Neural cell (in vitro differentiated cells): ENCODE data around the gene CEP57.
"Not testable (repeated sequence)": the region's sequence is repeated elsewhere in the genome, so short reads cannot be mapped to it uniquely, and the experiment has no call there.

Experiments used
- EP300 ChIP-seq: fragments of 450-650 bp; conservative IDR thresholded peaks from 2 replicates; pipeline ENCODE4 v1.6.1; 2014; ENCODE audit warnings: antibody characterized with exemption, mild to moderate bottlenecking, moderate library complexity; ENCODE audit not compliant: poor library complexity, severe bottlenecking
- MXI1 ChIP-seq: fragments of 450-650 bp; conservative IDR thresholded peaks from 2 replicates; pipeline ENCODE4 v1.6.1; 2014; ENCODE audit warnings: antibody characterized with exemption, mild to moderate bottlenecking; ENCODE audit not compliant: poor library complexity, severe bottlenecking
- RAD21 ChIP-seq: fragments of 450-650 bp; conservative IDR thresholded peaks from 2 replicates; pipeline ENCODE4 v1.6.1; 2014; ENCODE audit warnings: antibody characterized with exemption, mild to moderate bottlenecking, moderate library complexity
- SMC3 ChIP-seq: fragments of 450-650 bp; conservative IDR thresholded peaks from 2 replicates; pipeline ENCODE4 v1.6.1; 2014; ENCODE audit warnings: antibody characterized with exemption, mild to moderate bottlenecking, moderate library complexity; ENCODE audit not compliant: poor library complexity
- TAF1 ChIP-seq: IDR thresholded peaks from 2 replicates; pipeline ENCODE4 v1.6.1; 2012; ENCODE audit warnings: low read depth
- TF ChIP-seq, protein P1 (sequence below): fragments of 450-650 bp; IDR thresholded peaks from 2 replicates; pipeline ENCODE4 v1.5.1; 2014; ENCODE audit warnings: antibody characterized with exemption, mild to moderate bottlenecking, moderate library complexity; ENCODE audit not compliant: poor library complexity, severe bottlenecking
- TF ChIP-seq, protein P2 (sequence below): IDR thresholded peaks from 2 replicates; pipeline ENCODE4 v1.6.1; 2012; ENCODE audit warnings: borderline replicate concordance

DNA sequence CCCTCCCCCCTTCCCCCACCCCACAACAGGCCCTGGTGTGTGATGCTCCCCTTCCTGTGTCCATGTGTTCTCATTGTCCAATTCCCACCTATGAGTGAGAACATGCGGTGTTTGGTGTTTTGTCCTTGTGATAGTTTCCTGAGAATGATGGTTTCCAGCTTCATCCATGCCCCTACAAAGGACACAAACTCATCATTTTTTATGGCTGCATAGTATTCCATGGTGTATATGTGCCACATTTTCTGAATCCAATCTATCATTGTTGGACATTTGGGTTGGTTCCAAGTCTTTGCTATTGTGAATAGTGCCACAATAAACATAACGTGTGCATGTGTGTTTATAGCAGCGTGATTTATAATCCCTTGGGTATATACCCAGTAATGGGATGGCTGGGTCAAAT is 80.6 kb downstream of the CEP57 start:
- TF ChIP-seq, protein P1, sequence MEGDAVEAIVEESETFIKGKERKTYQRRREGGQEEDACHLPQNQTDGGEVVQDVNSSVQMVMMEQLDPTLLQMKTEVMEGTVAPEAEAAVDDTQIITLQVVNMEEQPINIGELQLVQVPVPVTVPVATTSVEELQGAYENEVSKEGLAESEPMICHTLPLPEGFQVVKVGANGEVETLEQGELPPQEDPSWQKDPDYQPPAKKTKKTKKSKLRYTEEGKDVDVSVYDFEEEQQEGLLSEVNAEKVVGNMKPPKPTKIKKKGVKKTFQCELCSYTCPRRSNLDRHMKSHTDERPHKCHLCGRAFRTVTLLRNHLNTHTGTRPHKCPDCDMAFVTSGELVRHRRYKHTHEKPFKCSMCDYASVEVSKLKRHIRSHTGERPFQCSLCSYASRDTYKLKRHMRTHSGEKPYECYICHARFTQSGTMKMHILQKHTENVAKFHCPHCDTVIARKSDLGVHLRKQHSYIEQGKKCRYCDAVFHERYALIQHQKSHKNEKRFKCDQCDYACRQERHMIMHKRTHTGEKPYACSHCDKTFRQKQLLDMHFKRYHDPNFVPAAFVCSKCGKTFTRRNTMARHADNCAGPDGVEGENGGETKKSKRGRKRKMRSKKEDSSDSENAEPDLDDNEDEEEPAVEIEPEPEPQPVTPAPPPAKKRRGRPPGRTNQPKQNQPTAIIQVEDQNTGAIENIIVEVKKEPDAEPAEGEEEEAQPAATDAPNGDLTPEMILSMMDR, result not testable (repeated sequence)
- TF ChIP-seq TAF1, SMC3, RAD21, MXI1, EP300: not testable (repeated sequence)
- TF ChIP-seq, protein P2, sequence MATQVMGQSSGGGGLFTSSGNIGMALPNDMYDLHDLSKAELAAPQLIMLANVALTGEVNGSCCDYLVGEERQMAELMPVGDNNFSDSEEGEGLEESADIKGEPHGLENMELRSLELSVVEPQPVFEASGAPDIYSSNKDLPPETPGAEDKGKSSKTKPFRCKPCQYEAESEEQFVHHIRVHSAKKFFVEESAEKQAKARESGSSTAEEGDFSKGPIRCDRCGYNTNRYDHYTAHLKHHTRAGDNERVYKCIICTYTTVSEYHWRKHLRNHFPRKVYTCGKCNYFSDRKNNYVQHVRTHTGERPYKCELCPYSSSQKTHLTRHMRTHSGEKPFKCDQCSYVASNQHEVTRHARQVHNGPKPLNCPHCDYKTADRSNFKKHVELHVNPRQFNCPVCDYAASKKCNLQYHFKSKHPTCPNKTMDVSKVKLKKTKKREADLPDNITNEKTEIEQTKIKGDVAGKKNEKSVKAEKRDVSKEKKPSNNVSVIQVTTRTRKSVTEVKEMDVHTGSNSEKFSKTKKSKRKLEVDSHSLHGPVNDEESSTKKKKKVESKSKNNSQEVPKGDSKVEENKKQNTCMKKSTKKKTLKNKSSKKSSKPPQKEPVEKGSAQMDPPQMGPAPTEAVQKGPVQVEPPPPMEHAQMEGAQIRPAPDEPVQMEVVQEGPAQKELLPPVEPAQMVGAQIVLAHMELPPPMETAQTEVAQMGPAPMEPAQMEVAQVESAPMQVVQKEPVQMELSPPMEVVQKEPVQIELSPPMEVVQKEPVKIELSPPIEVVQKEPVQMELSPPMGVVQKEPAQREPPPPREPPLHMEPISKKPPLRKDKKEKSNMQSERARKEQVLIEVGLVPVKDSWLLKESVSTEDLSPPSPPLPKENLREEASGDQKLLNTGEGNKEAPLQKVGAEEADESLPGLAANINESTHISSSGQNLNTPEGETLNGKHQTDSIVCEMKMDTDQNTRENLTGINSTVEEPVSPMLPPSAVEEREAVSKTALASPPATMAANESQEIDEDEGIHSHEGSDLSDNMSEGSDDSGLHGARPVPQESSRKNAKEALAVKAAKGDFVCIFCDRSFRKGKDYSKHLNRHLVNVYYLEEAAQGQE, result not testable (repeated sequence)
